ENCODE measurements around the gene AADACL4. TPM values are rescaled to one million over a fixed set of nuclear protein-coding genes. Genes with fewer than 3 reads are reported as not detected.

AADACL4 gene
- total and polyA plus RNA-seq, 10 of the 15 experiments (the other 5 are each of a cell fraction or from before 2014, with no cell fraction given) = not detected

DNA sequence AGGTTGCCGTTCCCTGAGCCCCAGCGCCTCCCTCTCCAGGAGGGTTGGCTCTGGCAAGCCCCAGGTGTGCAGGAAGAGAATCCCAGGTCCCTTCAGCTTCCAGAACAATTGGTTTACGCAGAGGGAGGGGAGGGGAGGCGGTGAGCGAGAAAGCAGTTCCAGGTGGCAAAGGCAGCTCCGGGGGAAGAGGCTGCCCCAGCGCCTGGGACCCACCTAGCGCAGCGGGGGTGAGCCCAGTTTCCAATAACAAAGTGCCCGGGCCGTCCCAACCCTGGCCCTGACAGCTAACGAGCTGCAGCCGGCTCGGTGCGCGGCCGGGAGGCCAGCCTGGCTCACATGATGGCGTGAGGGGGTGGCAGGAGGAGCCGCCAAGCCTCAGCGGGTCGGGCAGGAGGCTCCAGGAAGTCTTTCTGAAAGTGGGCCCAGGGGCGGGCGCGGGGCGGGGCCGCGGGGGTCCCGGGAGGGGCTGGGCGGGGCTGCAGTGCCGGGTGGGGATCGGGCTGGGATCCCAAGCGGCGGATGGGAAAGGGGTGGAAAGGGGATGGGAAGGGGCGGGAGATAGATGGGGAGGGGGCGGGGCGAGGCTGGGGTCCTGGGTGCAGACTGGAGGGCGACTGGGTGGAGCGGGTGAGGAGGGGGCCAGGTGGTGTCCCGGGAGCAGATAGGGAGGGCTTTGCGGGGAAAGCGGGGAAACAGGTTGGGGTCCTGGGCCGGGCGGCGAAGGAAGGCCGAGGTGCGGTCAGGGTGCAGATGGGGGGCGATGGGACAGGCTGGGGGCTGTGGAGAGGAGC is 48.7 kb upstream of the AADACL4 start:
- intact Hi-C loops (cut with micrococcal nuclease; ENCODE audit: unreplicated experiment) (no loop called here), in situ Hi-C loops (cut with MboI) (no loop called here)
- no peak overlapping the region for H3K4me2 ChIP-seq (ENCODE audit: control insufficient read depth, insufficient read depth)
- ATAC-seq = peak; percentile 66
- no peaks in the 10 kb centered on the region for H3K4me1 ChIP-seq (ENCODE audit: control insufficient read depth, insufficient read depth, low read length)
- no peak for FAIRE-seq
- H4K20me1 ChIP-seq (ENCODE audit: control insufficient read depth, insufficient read depth) = 0 out of 2 replicates have a peak, but pooled peaks cover 4% of the 10 kb centered on the region
- TF ChIP-seq, protein P1, sequence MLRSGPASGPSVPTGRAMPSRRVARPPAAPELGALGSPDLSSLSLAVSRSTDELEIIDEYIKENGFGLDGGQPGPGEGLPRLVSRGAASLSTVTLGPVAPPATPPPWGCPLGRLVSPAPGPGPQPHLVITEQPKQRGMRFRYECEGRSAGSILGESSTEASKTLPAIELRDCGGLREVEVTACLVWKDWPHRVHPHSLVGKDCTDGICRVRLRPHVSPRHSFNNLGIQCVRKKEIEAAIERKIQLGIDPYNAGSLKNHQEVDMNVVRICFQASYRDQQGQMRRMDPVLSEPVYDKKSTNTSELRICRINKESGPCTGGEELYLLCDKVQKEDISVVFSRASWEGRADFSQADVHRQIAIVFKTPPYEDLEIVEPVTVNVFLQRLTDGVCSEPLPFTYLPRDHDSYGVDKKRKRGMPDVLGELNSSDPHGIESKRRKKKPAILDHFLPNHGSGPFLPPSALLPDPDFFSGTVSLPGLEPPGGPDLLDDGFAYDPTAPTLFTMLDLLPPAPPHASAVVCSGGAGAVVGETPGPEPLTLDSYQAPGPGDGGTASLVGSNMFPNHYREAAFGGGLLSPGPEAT (IDR thresholded peaks at IDR 0.05; ENCODE audit: low read depth) = no peak
- TF ChIP-seq NFYA (IDR thresholded peaks at IDR 0.05; ENCODE audit: borderline replicate concordance, low read depth, low read length) (no peak), CREM (IDR thresholded peaks at IDR 0.05; ENCODE audit: low read depth) (no peak), BHLHE40 (IDR thresholded peaks at IDR 0.05; ENCODE audit: borderline replicate concordance in 1 of 2, low read depth in 2 of 2, low read length in 1 of 2) (peak in 1 of 2 experiments; percentile 36; a peak in 1 of 4 replicates), FOXM1 (IDR thresholded peaks at IDR 0.05; ENCODE audit: low read depth, low read length) (no peak)
- TF ChIP-seq, protein P2, sequence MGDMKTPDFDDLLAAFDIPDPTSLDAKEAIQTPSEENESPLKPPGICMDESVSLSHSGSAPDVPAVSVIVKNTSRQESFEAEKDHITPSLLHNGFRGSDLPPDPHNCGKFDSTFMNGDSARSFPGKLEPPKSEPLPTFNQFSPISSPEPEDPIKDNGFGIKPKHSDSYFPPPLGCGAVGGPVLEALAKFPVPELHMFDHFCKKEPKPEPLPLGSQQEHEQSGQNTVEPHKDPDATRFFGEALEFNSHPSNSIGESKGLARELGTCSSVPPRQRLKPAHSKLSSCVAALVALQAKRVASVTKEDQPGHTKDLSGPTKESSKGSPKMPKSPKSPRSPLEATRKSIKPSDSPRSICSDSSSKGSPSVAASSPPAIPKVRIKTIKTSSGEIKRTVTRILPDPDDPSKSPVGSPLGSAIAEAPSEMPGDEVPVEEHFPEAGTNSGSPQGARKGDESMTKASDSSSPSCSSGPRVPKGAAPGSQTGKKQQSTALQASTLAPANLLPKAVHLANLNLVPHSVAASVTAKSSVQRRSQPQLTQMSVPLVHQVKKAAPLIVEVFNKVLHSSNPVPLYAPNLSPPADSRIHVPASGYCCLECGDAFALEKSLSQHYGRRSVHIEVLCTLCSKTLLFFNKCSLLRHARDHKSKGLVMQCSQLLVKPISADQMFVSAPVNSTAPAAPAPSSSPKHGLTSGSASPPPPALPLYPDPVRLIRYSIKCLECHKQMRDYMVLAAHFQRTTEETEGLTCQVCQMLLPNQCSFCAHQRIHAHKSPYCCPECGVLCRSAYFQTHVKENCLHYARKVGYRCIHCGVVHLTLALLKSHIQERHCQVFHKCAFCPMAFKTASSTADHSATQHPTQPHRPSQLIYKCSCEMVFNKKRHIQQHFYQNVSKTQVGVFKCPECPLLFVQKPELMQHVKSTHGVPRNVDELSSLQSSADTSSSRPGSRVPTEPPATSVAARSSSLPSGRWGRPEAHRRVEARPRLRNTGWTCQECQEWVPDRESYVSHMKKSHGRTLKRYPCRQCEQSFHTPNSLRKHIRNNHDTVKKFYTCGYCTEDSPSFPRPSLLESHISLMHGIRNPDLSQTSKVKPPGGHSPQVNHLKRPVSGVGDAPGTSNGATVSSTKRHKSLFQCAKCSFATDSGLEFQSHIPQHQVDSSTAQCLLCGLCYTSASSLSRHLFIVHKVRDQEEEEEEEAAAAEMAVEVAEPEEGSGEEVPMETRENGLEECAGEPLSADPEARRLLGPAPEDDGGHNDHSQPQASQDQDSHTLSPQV (IDR thresholded peaks at IDR 0.05) = no peak
- TF ChIP-seq, protein P3, sequence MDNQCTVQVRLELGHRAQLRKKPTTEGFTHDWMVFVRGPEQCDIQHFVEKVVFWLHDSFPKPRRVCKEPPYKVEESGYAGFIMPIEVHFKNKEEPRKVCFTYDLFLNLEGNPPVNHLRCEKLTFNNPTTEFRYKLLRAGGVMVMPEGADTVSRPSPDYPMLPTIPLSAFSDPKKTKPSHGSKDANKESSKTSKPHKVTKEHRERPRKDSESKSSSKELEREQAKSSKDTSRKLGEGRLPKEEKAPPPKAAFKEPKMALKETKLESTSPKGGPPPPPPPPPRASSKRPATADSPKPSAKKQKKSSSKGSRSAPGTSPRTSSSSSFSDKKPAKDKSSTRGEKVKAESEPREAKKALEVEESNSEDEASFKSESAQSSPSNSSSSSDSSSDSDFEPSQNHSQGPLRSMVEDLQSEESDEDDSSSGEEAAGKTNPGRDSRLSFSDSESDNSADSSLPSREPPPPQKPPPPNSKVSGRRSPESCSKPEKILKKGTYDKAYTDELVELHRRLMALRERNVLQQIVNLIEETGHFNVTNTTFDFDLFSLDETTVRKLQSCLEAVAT (IDR thresholded peaks at IDR 0.05) = no peak
- H3K79me2 ChIP-seq (ENCODE audit: control insufficient read depth, insufficient read depth, low read length) = no peaks in the 10 kb centered on the region
- no peak overlapping the region for H2AFZ ChIP-seq (ENCODE audit: control insufficient read depth, low read depth, low read length)
- H3K9me3 ChIP-seq (replicated peaks; ENCODE audit: control insufficient read depth, insufficient read depth, low read length) = no peaks in the 10 kb centered on the region
- RAD21 ChIA-PET (ENCODE audit: unreplicated experiment) = interaction anchor here (0.8 to 2.4 kb wide), 4 partner anchors 16 to 323 kb away, joined by 3 to 17 read pairs (median 4); partner anchors contain the start of gene DHRS3
- H3K27me3 ChIP-seq (replicated peaks in 1 of 2; ENCODE audit: control insufficient read depth in 2 of 2, insufficient read depth in 2 of 2, low read length in 1 of 2) = peaks cover 0 to 4% of the 10 kb centered on the region in 2 experiments; a peak in 3 of 4 replicates
- H3K4me3 ChIP-seq = no peak overlapping the region
- no peak for DNase-seq (ENCODE audit: low read depth, low spot score)
- SMC1A ChIA-PET (ENCODE audit: uncharacterized antibody, unreplicated experiment) = interaction anchor here (5.5 kb wide), 1 partner anchor 22 kb away, joined by 21 read pairs; the partner anchor contains the start of gene DHRS3
- no TSS peak for BruUV-seq (replicated peaks)
- H3K36me3 ChIP-seq (ENCODE audit: control insufficient read depth in 2 of 2, insufficient read depth in 2 of 2, low read length in 1 of 2) = no peaks in the 10 kb centered on the region
- POLR2A ChIA-PET = interaction anchor here (1.1 to 1.3 kb wide), 2 partner anchors 20 to 23 kb away, joined by 3 read pairs; partner anchors contain the start of gene DHRS3
- CTCF ChIA-PET = interaction anchor here (0.8 to 1.0 kb wide), 2 partner anchors 24 to 280 kb away, joined by 3 to 4 read pairs; no protein-coding TSS in a partner anchor
- 16% methylated on average over 24 of the region's 47 CpGs for WGBS (ENCODE audit: insufficient coverage, insufficient replicate concordance, low lambda C conversion rate, missing lambda C conversion rate)
- no peak overlapping the region for H3K9ac ChIP-seq (ENCODE audit: control insufficient read depth, insufficient read depth, low read length)
- H3K27ac ChIP-seq (ENCODE audit: control insufficient read depth, insufficient read depth) = no peak overlapping the region

All from GM12878 (cell line).